ENCODE measurements around the gene SLC15A5. TPM values are rescaled to one million over a fixed set of nuclear protein-coding genes. Genes with fewer than 3 reads are reported as not detected.

SLC15A5 gene, protein sequence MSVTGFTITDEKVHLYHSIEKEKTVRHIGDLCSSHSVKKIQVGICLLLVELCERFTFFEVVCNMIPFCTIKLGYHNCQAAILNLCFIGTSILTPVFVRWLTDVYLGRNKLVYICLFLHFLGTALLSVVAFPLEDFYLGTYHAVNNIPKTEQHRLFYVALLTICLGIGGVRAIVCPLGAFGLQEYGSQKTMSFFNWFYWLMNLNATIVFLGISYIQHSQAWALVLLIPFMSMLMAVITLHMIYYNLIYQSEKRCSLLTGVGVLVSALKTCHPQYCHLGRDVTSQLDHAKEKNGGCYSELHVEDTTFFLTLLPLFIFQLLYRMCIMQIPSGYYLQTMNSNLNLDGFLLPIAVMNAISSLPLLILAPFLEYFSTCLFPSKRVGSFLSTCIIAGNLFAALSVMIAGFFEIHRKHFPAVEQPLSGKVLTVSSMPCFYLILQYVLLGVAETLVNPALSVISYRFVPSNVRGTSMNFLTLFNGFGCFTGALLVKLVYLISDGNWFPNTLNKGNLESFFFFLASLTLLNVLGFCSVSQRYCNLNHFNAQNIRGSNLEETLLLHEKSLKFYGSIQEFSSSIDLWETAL
- total RNA-seq, result under 1 TPM in 1 of 4 donors, not detected in 3; 0.50 TPM

DNA sequence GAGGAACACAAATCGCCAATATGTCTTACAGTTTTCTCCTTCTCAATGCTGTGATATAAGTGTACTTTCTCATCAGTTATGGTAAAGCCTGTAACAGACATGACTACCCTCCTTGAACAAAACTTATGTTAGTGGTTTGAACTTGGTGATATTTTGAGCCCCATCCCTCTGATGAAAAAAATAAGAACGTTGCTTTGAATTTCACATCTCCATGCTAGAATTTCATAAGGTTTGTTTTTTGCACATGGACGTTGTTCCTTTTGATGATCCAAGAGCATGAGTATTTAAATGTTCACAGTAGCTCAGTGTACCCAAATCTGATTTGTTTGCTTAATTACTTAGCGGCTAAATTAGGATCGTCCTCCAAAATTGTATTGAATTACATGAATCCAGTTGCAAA is at the start of gene SLC15A5:
TSS of gene SLC15A5 (minus strand) at position 101 of the 400 bp plus-strand sequence. CDS start at position 101, 0 bp downstream.
- DNase-seq (ENCODE audit: low spot score), result no peak
- ATAC-seq (ENCODE audit: low FRiP score), result no peak
- TF ChIP-seq, protein P1, sequence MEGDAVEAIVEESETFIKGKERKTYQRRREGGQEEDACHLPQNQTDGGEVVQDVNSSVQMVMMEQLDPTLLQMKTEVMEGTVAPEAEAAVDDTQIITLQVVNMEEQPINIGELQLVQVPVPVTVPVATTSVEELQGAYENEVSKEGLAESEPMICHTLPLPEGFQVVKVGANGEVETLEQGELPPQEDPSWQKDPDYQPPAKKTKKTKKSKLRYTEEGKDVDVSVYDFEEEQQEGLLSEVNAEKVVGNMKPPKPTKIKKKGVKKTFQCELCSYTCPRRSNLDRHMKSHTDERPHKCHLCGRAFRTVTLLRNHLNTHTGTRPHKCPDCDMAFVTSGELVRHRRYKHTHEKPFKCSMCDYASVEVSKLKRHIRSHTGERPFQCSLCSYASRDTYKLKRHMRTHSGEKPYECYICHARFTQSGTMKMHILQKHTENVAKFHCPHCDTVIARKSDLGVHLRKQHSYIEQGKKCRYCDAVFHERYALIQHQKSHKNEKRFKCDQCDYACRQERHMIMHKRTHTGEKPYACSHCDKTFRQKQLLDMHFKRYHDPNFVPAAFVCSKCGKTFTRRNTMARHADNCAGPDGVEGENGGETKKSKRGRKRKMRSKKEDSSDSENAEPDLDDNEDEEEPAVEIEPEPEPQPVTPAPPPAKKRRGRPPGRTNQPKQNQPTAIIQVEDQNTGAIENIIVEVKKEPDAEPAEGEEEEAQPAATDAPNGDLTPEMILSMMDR (IDR thresholded peaks at IDR 0.05), result no peak

DNA sequence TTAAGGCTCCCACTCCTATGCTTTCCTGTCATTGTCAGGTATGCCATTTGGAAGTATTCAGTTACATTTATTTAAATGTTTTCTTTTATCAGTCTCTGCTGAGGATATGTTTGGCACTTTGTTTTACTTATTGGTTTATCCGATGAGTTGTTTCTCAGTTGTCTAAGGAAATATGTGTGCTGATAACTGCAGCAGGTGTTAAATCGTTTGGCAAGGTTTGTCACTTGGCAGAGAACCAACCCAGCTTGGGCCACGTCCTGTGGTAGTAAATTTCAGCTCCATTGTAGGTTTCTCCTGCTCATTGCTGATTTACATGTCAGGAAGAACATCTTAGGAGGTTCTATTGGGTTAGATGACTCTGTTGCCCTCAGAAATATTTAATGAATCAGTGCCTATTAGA is 47.9 kb upstream of the SLC15A5 start:
- ATAC-seq (ENCODE audit: low FRiP score) (no peak), DNase-seq (ENCODE audit: low spot score) (no peak)
- TF ChIP-seq, protein P1 (IDR thresholded peaks at IDR 0.05), result no peak

DNA sequence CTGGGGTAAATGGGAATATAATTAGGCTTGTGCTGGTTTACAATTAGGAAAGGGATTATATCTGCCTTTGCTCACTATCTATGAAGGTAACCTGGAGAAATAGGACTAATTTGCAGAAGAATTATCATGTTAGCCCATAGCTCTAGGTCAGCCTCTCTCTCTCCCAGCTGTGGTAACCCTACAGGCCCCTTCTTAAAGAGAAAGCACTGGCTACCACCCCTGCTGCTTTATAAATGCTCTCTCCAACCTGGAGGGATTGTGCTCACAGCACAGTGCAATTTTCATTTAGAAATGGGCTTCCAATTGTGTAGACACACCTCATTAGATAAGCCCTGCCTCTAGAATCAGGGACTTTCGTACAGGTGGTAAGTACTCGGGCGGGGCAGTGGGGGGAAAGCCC is 47.3 kb upstream of the SLC15A5 start:
- TF ChIP-seq, protein P1 (IDR thresholded peaks at IDR 0.05), result no peak
- DNase-seq (ENCODE audit: low spot score) (no peak), ATAC-seq (ENCODE audit: low FRiP score) (no peak)

DNA sequence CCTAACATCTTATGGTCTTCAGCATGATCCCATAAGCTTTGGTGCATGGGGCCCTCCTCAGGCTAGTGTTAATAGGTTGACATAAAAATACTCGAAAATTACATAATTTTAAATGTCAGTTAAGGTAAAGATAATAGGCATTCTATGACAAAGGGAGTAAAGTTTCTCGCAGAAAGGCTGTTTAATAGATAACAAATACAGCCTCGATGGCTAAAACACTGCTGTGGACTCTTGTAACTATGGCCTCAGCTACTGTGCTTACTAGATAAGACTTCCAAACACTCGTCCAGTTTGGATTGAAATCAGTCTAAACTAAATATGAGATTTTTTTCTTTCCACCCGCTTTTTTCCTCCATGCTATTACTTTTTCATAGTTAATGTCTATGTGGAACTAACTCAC is 46.8 kb upstream of the SLC15A5 start:
- DNase-seq (ENCODE audit: low spot score) (no peak), ATAC-seq (ENCODE audit: low FRiP score) (no peak)
- TF ChIP-seq, protein P1 (IDR thresholded peaks at IDR 0.05), result no peak

DNA sequence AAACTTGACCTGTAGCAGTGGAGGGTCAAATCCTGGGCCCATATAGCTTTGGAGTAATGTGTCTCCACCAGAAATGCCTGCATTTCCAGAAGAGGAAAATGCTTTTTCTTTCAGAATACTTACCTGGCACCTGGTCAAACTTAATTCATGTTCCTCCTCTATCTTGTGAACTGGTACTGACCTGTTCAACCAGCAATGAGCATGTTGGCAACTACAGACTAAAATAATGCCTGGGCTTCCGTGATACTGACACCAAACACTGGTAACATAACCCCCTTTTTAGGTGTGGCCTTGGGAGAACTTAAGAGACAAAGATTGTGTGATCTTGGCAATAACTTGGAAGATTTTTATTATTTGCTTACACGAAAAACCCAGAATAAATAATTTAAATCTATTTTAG is 46.2 kb upstream of the SLC15A5 start:
- TF ChIP-seq, protein P1 (IDR thresholded peaks at IDR 0.05), result no peak
- ATAC-seq (ENCODE audit: low FRiP score), result no peak
- no peak for DNase-seq (ENCODE audit: low spot score)

DNA sequence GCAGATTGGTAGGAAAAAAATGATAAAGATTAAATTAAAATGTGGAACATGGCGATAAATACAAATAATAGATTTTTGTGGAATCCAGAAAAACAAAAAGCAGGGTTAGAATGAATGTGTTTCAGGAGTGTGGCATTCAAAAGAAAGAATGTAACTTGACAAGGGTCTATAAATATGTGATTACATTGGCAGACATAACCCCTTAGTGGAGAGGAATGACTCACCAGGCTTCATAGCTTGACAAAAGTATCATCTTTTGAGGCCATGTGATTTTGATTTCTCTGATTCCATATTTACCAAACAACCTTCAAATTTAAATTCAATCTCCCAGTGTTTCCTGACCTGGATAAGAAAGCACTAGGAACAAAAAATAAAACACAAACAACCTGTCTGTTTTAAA is 45.5 kb upstream of the SLC15A5 start:
- TF ChIP-seq, protein P1 (IDR thresholded peaks at IDR 0.05), result no peak
- no peak for ATAC-seq (ENCODE audit: low FRiP score)
- DNase-seq (ENCODE audit: low spot score), result no peak

DNA sequence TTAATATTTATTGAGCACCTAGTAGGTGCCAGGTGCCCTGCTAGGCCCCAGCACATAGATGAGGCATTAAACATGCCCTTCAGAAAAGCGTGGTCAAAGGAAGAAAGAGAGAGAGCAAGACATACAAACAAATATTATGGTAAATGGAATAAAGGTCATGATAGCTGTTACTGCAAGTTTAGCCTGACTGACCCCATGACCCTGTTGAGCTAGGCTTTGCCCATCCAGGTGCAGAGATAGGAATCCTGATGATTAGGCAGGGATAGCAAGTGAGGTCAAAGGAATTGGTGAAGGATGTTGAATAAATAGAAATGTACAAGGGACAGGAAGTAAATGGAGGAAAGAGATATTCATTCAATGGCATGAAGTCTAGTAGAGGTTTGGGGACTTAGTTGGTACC is 33.4 kb upstream of the SLC15A5 start:
- ATAC-seq (ENCODE audit: low FRiP score) (no peak), DNase-seq (ENCODE audit: low spot score) (no peak)
- TF ChIP-seq, protein P1 (IDR thresholded peaks at IDR 0.05), result no peak

All from omental fat pad (tissue), 4 donors.